Prostate gland (tissue), 2 donors: Measurements from ENCODE around the gene DPP3. TPM values are rescaled to one million over a fixed set of nuclear protein-coding genes. Genes with fewer than 3 reads are reported as not detected.

Source experiments
- DNase-seq: peaks from one replicate; pipeline ENCODE4 v3.0.0-alpha.2; 2019; ENCODE audit warnings: low spot score
- H3K27ac ChIP-seq, 2 donors: fragments of 200-600 bp; sonication (generic); 2 replicates each; pipeline ENCODE4 v1.5.1; 2017 to 2019
- H3K27me3 ChIP-seq: fragments of 200-600 bp; sonication (generic); replicated peaks from 2 replicates; pipeline ENCODE4 v1.5.1; 2019; ENCODE audit not compliant: insufficient read depth
- H3K36me3 ChIP-seq, 2 donors: fragments of 200-600 bp; sonication (generic); 1 replicate in 1 of 2; 2 replicates in 1 of 2; pipeline versions ENCODE4 v1.5.1 to v1.8.1; 2017 to 2019
- H3K4me1 ChIP-seq: fragments of 200-600 bp; sonication (generic); replicated peaks from 2 replicates; pipeline ENCODE4 v1.5.1; 2019
- H3K4me3 ChIP-seq, 2 donors: fragments of 200-600 bp; sonication (generic); 2 replicates each; pipeline ENCODE4 v1.5.1; 2017 to 2019
- H3K9me3 ChIP-seq: fragments of 200-600 bp; sonication (generic); 2 replicates; pipeline ENCODE4 v1.5.1; 2017
- CTCF ChIP-seq, 4 experiments: fragments of 200-600 bp in 2 of 4; fragments of 450-650 bp in 2 of 4; sonication (generic) in 2 of 4; IDR thresholded peaks; 1 replicate in 3 of 4; 2 replicates in 1 of 4; pipeline ENCODE4 v1.5.1; 2016 to 2019; ENCODE audit warnings: antibody characterized with exemption in 4 of 4, mild to moderate bottlenecking in 2 of 4, moderate library complexity in 2 of 4
- POLR2A ChIP-seq: fragments of 450-650 bp; IDR thresholded peaks from one replicate; pipeline ENCODE4 v1.6.1; 2016; ENCODE audit warnings: antibody characterized with exemption, mild to moderate bottlenecking
- POLR2AphosphoS5 ChIP-seq: sonication (generic); formaldehyde crosslinking; IDR thresholded peaks from one replicate; pipeline ENCODE4 v1.6.1; 2017; ENCODE audit warnings: antibody characterized with exemption
- WGBS: methylation state at CpG from one replicate; pipeline ENCODE4 v1.1.5; 2018; 5-methylcytosine and 5-hydroxymethylcytosine counted together
- intact Hi-C: fragments of 100-400 bp; cut with DNase I; formaldehyde crosslinking; loops from one replicate; pipeline ENCODE4 v1.14.2; 2022
- total RNA-seq, 2 donors: library from RNA; depleted of rRNA; stranded (reverse); fragments of >200 nt; gene quantifications; one replicate each; pipeline ENCODE4 v1.1.0, GENCODE V29; 2016

Gene DPP3
- total RNA-seq, 2 donors from 2014 or later: 37.0 to 53.6 TPM

- H3K4me1 ChIP-seq: no peaks in the 10 kb centered on the region
- 86% methylated on average over 3 of the region's 3 CpGs for WGBS
- intact Hi-C loops: no loop called here
- no peaks in the 10 kb centered on the region for H3K9me3 ChIP-seq
- no peak for TF ChIP-seq POLR2AphosphoS5
- TF ChIP-seq POLR2A: no peak
- no peak for TF ChIP-seq CTCF (IDR thresholded peaks at IDR 0.05)
- H3K4me3 ChIP-seq: no peak overlapping the region
- no peak overlapping the region for H3K27ac ChIP-seq
- DNase-seq: no peak
- no peaks in the 10 kb centered on the region for H3K36me3 ChIP-seq
- H3K27me3 ChIP-seq: no peaks in the 10 kb centered on the region
These were observed 69.5 kb downstream of the DPP3 start for GRCh38 chr11:66549696-66550095.

- H3K4me1 ChIP-seq: no peaks in the 10 kb centered on the region
- no peaks in the 10 kb centered on the region for H3K36me3 ChIP-seq
- no peaks in the 10 kb centered on the region for H3K9me3 ChIP-seq
- no peaks in the 10 kb centered on the region for H3K27me3 ChIP-seq
- DNase-seq: no peak
- H3K4me3 ChIP-seq: no peak overlapping the region
- no peak overlapping the region for H3K27ac ChIP-seq
- TF ChIP-seq POLR2A: no peak
- TF ChIP-seq CTCF (IDR thresholded peaks at IDR 0.05): no peak
- 85% methylated on average over 4 of the region's 4 CpGs for WGBS
- intact Hi-C loops: no loop called here
These were observed 70.7 kb downstream of the DPP3 start for GRCh38 chr11:66550887-66551286.

- Histone ChIP-seq H3K36me3 (no peaks in the 10 kb centered on the region), H3K9me3 (no peaks in the 10 kb centered on the region), H3K4me3 (no peak overlapping the region), H3K27me3 (no peaks in the 10 kb centered on the region), H3K27ac (no peak overlapping the region), H3K4me1 (no peaks in the 10 kb centered on the region)
- WGBS: 75% methylated on average over 5 of the region's 5 CpGs
- intact Hi-C loops: no loop called here
- TF ChIP-seq POLR2AphosphoS5: no peak
- TF ChIP-seq CTCF (IDR thresholded peaks at IDR 0.05): no peak
- TF ChIP-seq POLR2A: no peak
- DNase-seq: no peak
These were observed 74.4 kb downstream of the DPP3 start for GRCh38 chr11:66554602-66555001.

- intact Hi-C loops: no loop called here
- WGBS: 70% methylated on average over 3 of the region's 3 CpGs
These were observed 75.2 kb downstream of the DPP3 start for GRCh38 chr11:66555416-66555815.

More at GRCh38 chr11:66555416-66555815, 75.2 kb downstream of the DPP3 start:
- Histone ChIP-seq H3K4me1 (no peaks in the 10 kb centered on the region), H3K27me3 (no peaks in the 10 kb centered on the region), H3K9me3 (no peaks in the 10 kb centered on the region), H3K4me3 (no peak overlapping the region), H3K27ac (no peak overlapping the region), H3K36me3 (no peaks in the 10 kb centered on the region)
- no peak for DNase-seq
- no peak for TF ChIP-seq POLR2A
- TF ChIP-seq POLR2AphosphoS5: no peak
- TF ChIP-seq CTCF (IDR thresholded peaks at IDR 0.05): no peak
